ENCODE data around the gene RPS3. TPM values are rescaled to one million over a fixed set of nuclear protein-coding genes. Genes with fewer than 3 reads are reported as not detected.

Gene RPS3
- total and polyA plus RNA-seq, 2 experiments from 2014 or later: 1,745 to 2,793 TPM

GRCh38 chr11:75435571-75435925 lies 36.2 kb downstream of the RPS3 start:
- Mint-ChIP-seq H3K4me1 (peaks cover 47% of the 10 kb centered on the region), H3K27ac (no peak overlapping the region), H3K9me3 (peaks cover 2% of the 10 kb centered on the region; the same call in 2 of the 3 replicates), H3K36me3 (ENCODE audit: low read depth) (peaks cover 2% of the 10 kb centered on the region; the same call in 1 of the 3 replicates), H3K4me3 (no peak overlapping the region), H3K27me3 (ENCODE audit: insufficient read depth, low read depth, poor library complexity) (peaks cover 40% of the 10 kb centered on the region)
- DNase-seq (ENCODE audit: low spot score): no peak
- no peaks in the 10 kb centered on the region for H3K79me2 ChIP-seq (replicated peaks; ENCODE audit: insufficient read depth)
- H3K4me3 ChIP-seq: no peak overlapping the region
- H3K27me3 ChIP-seq (ENCODE audit: insufficient read depth): peaks cover 30% of the 10 kb centered on the region
- no peak overlapping the region for H2AFZ ChIP-seq
- H3K9me2 ChIP-seq (ENCODE audit: insufficient read depth): no peaks in the 10 kb centered on the region
- TF ChIP-seq ZNF462 (CRISPR knock-in tag; IDR thresholded peaks at IDR 0.05): no peak
- no peak for ATAC-seq
- no peaks in the 10 kb centered on the region for H4K20me1 ChIP-seq (replicated peaks; ENCODE audit: insufficient read depth)
- H3K4me1 ChIP-seq (ENCODE audit: insufficient read depth): peaks cover 12% of the 10 kb centered on the region
- H3K36me3 ChIP-seq (ENCODE audit: insufficient read depth): no peaks in the 10 kb centered on the region
- H3F3A ChIP-seq (replicated peaks; ENCODE audit: low read depth): no peaks in the 10 kb centered on the region; the same call in 1 of the 2 replicates
- H3K27ac ChIP-seq (ENCODE audit: low read depth): no peak overlapping the region
- H3K4me2 ChIP-seq: no peak overlapping the region

- H3K4me2 ChIP-seq: no peak overlapping the region
- peaks cover 8% of the 10 kb centered on the region; the same call in 1 of the 2 replicates for H3K4me1 ChIP-seq (ENCODE audit: insufficient read depth)
- H3K9me3 Mint-ChIP-seq: no peaks in the 10 kb centered on the region; the same call in 2 of the 3 replicates
- H3K4me3 ChIP-seq: no peak overlapping the region
- H3K36me3 ChIP-seq (ENCODE audit: insufficient read depth): no peaks in the 10 kb centered on the region
- no peak overlapping the region for H3K4me3 Mint-ChIP-seq
- peaks cover 40% of the 10 kb centered on the region for H3K4me1 Mint-ChIP-seq
- ATAC-seq (no peak), DNase-seq (ENCODE audit: low spot score) (no peak)
- no peak overlapping the region for H3K27ac ChIP-seq (ENCODE audit: low read depth)
- no peak overlapping the region for H2AFZ ChIP-seq
- peaks cover 27% of the 10 kb centered on the region for H3K27me3 Mint-ChIP-seq (ENCODE audit: insufficient read depth, low read depth, poor library complexity)
- H3K27me3 ChIP-seq (ENCODE audit: insufficient read depth): peaks cover 17% of the 10 kb centered on the region
- H3K27ac Mint-ChIP-seq: no peak overlapping the region
- no peaks in the 10 kb centered on the region for H3F3A ChIP-seq (replicated peaks; ENCODE audit: low read depth)
- H3K79me2 ChIP-seq (replicated peaks; ENCODE audit: insufficient read depth): no peaks in the 10 kb centered on the region
- H3K9me2 ChIP-seq (ENCODE audit: insufficient read depth): no peaks in the 10 kb centered on the region
- H3K36me3 Mint-ChIP-seq (ENCODE audit: low read depth): no peaks in the 10 kb centered on the region
- H4K20me1 ChIP-seq (replicated peaks; ENCODE audit: insufficient read depth): no peaks in the 10 kb centered on the region
- no peak for TF ChIP-seq ZNF331 (CRISPR knock-in tag; IDR thresholded peaks at IDR 0.05; ENCODE audit: low read depth)
- no peak for TF ChIP-seq CREB1 (CRISPR knock-in tag; IDR thresholded peaks at IDR 0.05; ENCODE audit: low read depth)
- no peak for TF ChIP-seq NANOG (IDR thresholded peaks at IDR 0.05; ENCODE audit: borderline replicate concordance)
- no peak for TF ChIP-seq ETS1 (IDR thresholded peaks at IDR 0.05)
- TF ChIP-seq EZH2 (IDR thresholded peaks at IDR 0.05; ENCODE audit: low read depth, unreplicated experiment): no peak
- TF ChIP-seq CTCF (conservative IDR thresholded peaks at IDR 0.05; ENCODE audit: low read depth in 2 of 2): no peak
Observed at GRCh38 chr11:75436806-75437205, 37.5 kb downstream of the RPS3 start.
